ENCODE results near the gene ADAM30.
A peak's percentile ranks its signal among the peaks of the same experiment; 100 is the strongest.

ADAM30 gene

GRCh38 chr1:119906927-119907652, 10.8 kb upstream of the ADAM30 start:
- no peak for DNase-seq

- DNase-seq = no peak
Observed at GRCh38 chr1:119903443-119903835, 7.1 kb upstream of the ADAM30 start.

GRCh38 chr1:119902775-119903442, 6.6 kb upstream of the ADAM30 start:
- DNase-seq = no peak

- peak; percentile 13 for DNase-seq
Observed at GRCh38 chr1:119898981-119899720, 2.8 kb upstream of the ADAM30 start.

GRCh38 chr1:119898530-119898929, 2.2 kb upstream of the ADAM30 start:
- no peak for DNase-seq

GRCh38 chr1:119895102-119895501, 1.2 kb downstream of the ADAM30 start:
- no peak for DNase-seq

GRCh38 chr1:119893827-119894700, 2.3 kb downstream of the ADAM30 start:
- DNase-seq = no peak

GRCh38 chr1:119893238-119893791, 3.0 kb downstream of the ADAM30 start:
- no peak for DNase-seq

- no peak for DNase-seq
Observed at GRCh38 chr1:119891386-119891785, 4.9 kb downstream of the ADAM30 start.

- DNase-seq = no peak
Observed at GRCh38 chr1:119888476-119888875, 7.8 kb downstream of the ADAM30 start.

GRCh38 chr1:119887427-119887826, 8.9 kb downstream of the ADAM30 start:
- no peak for DNase-seq

- peak; percentile 50 for DNase-seq
Observed at GRCh38 chr1:119885903-119886783, 10.2 kb downstream of the ADAM30 start.

GRCh38 chr1:119884711-119885110, 11.6 kb downstream of the ADAM30 start:
- DNase-seq = no peak

- DNase-seq = no peak
Observed at GRCh38 chr1:119883826-119884225, 12.5 kb downstream of the ADAM30 start.

- no peak for DNase-seq
Observed at GRCh38 chr1:119882132-119883049, 13.9 kb downstream of the ADAM30 start.

GRCh38 chr1:119879510-119880434, 16.5 kb downstream of the ADAM30 start:
- DNase-seq = no peak

GRCh38 chr1:119878171-119878570, 18.1 kb downstream of the ADAM30 start:
- peak; percentile 20 for DNase-seq

- DNase-seq = no peak
Observed at GRCh38 chr1:119874186-119874585, 22.1 kb downstream of the ADAM30 start.

Data from COR-L47 (cell line).